ENCODE results near the gene ALDH3B2.
"Not testable (repeated sequence)": the region's sequence is repeated elsewhere in the genome, so short reads cannot be mapped to it uniquely, and the experiment has no call there.

ALDH3B2 gene

GRCh38 chr11:67689178-67689577 is 14.8 kb upstream of the ALDH3B2 start:
- Histone ChIP-seq H2AFZ (ENCODE audit: low read length) (no peak overlapping the region; the same call in 1 of the 2 replicates), H4K20me1 (ENCODE audit: insufficient read depth, low read length, poor library complexity, severe bottlenecking) (no peaks in the 10 kb centered on the region), H3K4me2 (ENCODE audit: low read depth, low read length, poor library complexity, severe bottlenecking) (no peak overlapping the region), H3F3A (ENCODE audit: low read depth) (no peaks in the 10 kb centered on the region), H3K36me3 (ENCODE audit: insufficient read depth, low read length) (no peaks in the 10 kb centered on the region), H3K9me3 (ENCODE audit: insufficient read depth, low read depth, low read length) (no peaks in the 10 kb centered on the region), H3K79me2 (ENCODE audit: insufficient read depth, low read length) (no peaks in the 10 kb centered on the region), H3K9ac (ENCODE audit: low read depth, low read length, poor library complexity, severe bottlenecking) (no peak overlapping the region), H3K9me2 (replicated peaks; ENCODE audit: low read depth, low read length) (no peaks in the 10 kb centered on the region), H3K4me3 (ENCODE audit: low read length, poor library complexity, severe bottlenecking) (no peak overlapping the region), H3K4me1 (ENCODE audit: insufficient read depth, low read length, poor library complexity, severe bottlenecking) (peaks cover 3% of the 10 kb centered on the region), H3K27me3 (ENCODE audit: insufficient read depth, low read length, poor library complexity, severe bottlenecking) (no peaks in the 10 kb centered on the region)
- no peak for TF ChIP-seq CTCF (conservative IDR thresholded peaks at IDR 0.05; ENCODE audit: low read length)
- no peak for TF ChIP-seq EZH2phosphoT487 (IDR thresholded peaks at IDR 0.05; ENCODE audit: borderline replicate concordance)

- H3K9me3 ChIP-seq (ENCODE audit: insufficient read depth, low read depth, low read length) = no peaks in the 10 kb centered on the region
- no peak overlapping the region for H2AFZ ChIP-seq (ENCODE audit: low read length)
- H3F3A ChIP-seq (ENCODE audit: low read depth) = no peaks in the 10 kb centered on the region
Measured at GRCh38 chr11:67687986-67688385, 13.6 kb upstream of the ALDH3B2 start.

GRCh38 chr11:67685641-67686332 is 11.4 kb upstream of the ALDH3B2 start:
- H3K4me2 ChIP-seq (ENCODE audit: low read depth, low read length, poor library complexity, severe bottlenecking); H3K79me2 ChIP-seq (ENCODE audit: insufficient read depth, low read length); H3K27me3 ChIP-seq (ENCODE audit: insufficient read depth, low read length, poor library complexity, severe bottlenecking); H3K9ac ChIP-seq (ENCODE audit: low read depth, low read length, poor library complexity, severe bottlenecking); H3K9me3 ChIP-seq (ENCODE audit: insufficient read depth, low read depth, low read length); H3K36me3 ChIP-seq (ENCODE audit: insufficient read depth, low read length); H3K4me1 ChIP-seq (ENCODE audit: insufficient read depth, low read length, poor library complexity, severe bottlenecking); H4K20me1 ChIP-seq (ENCODE audit: insufficient read depth, low read length, poor library complexity, severe bottlenecking); H3K4me3 ChIP-seq (ENCODE audit: low read length, poor library complexity, severe bottlenecking); H3K9me2 ChIP-seq (replicated peaks; ENCODE audit: low read depth, low read length); H3F3A ChIP-seq (ENCODE audit: low read depth): not testable (repeated sequence)
- peak overlapping the region; percentile 48; the same call in 1 of the 2 replicates for H2AFZ ChIP-seq (ENCODE audit: low read length)

More at GRCh38 chr11:67687986-67688385, 13.6 kb upstream of the ALDH3B2 start:
- Histone ChIP-seq H3K27me3 (ENCODE audit: insufficient read depth, low read length, poor library complexity, severe bottlenecking) (no peaks in the 10 kb centered on the region), H3K4me3 (ENCODE audit: low read length, poor library complexity, severe bottlenecking) (no peak overlapping the region), H3K4me1 (ENCODE audit: insufficient read depth, low read length, poor library complexity, severe bottlenecking) (peaks cover 3% of the 10 kb centered on the region), H3K9me2 (replicated peaks; ENCODE audit: low read depth, low read length) (no peaks in the 10 kb centered on the region), H3K36me3 (ENCODE audit: insufficient read depth, low read length) (no peaks in the 10 kb centered on the region), H3K4me2 (ENCODE audit: low read depth, low read length, poor library complexity, severe bottlenecking) (no peak overlapping the region), H4K20me1 (ENCODE audit: insufficient read depth, low read length, poor library complexity, severe bottlenecking) (no peaks in the 10 kb centered on the region), H3K79me2 (ENCODE audit: insufficient read depth, low read length) (no peaks in the 10 kb centered on the region), H3K9ac (ENCODE audit: low read depth, low read length, poor library complexity, severe bottlenecking) (no peak overlapping the region)
- TF ChIP-seq EZH2phosphoT487 (IDR thresholded peaks at IDR 0.05; ENCODE audit: borderline replicate concordance) (no peak), CTCF (conservative IDR thresholded peaks at IDR 0.05; ENCODE audit: low read length) (no peak)

- H3K4me3 ChIP-seq (ENCODE audit: low read length, poor library complexity, severe bottlenecking); H3K36me3 ChIP-seq (ENCODE audit: insufficient read depth, low read length); H4K20me1 ChIP-seq (ENCODE audit: insufficient read depth, low read length, poor library complexity, severe bottlenecking); H3K9me2 ChIP-seq (replicated peaks; ENCODE audit: low read depth, low read length); H3F3A ChIP-seq (ENCODE audit: low read depth); H3K9me3 ChIP-seq (ENCODE audit: insufficient read depth, low read depth, low read length); H2AFZ ChIP-seq (ENCODE audit: low read length); H3K79me2 ChIP-seq (ENCODE audit: insufficient read depth, low read length); H3K9ac ChIP-seq (ENCODE audit: low read depth, low read length, poor library complexity, severe bottlenecking); H3K4me1 ChIP-seq (ENCODE audit: insufficient read depth, low read length, poor library complexity, severe bottlenecking); H3K27me3 ChIP-seq (ENCODE audit: insufficient read depth, low read length, poor library complexity, severe bottlenecking); H3K4me2 ChIP-seq (ENCODE audit: low read depth, low read length, poor library complexity, severe bottlenecking): not testable (repeated sequence)
Measured at GRCh38 chr11:67682126-67683034, 8.0 kb upstream of the ALDH3B2 start.
